Left ventricle myocardium inferior (tissue), 1 donor: ENCODE measurements around the gene TMEM182. TPM values are rescaled to one million over a fixed set of nuclear protein-coding genes. Genes with fewer than 3 reads are reported as not detected.
A peak's percentile ranks its signal among the peaks of the same experiment; 100 is the strongest.

Experiments used
- DNase-seq: peaks from one replicate; pipeline ENCODE4 v3.0.0-alpha.2; 2020
- H3K27ac ChIP-seq: fragments of 200-600 bp; replicated peaks from 2 replicates; pipeline ENCODE4 v1.8.0; 2021
- H3K27me3 ChIP-seq: fragments of 200-600 bp; 2 replicates; pipeline ENCODE4 v1.8.0; 2021; ENCODE audit warnings: low read depth
- H3K36me3 ChIP-seq: fragments of 200-600 bp; 2 replicates; pipeline ENCODE4 v1.8.0; 2021
- H3K4me1 ChIP-seq: fragments of 200-600 bp; 2 replicates; pipeline ENCODE4 v1.8.0; 2021
- H3K4me3 ChIP-seq: fragments of 200-600 bp; 2 replicates; pipeline ENCODE4 v1.8.0; 2021; ENCODE audit warnings: mild to moderate bottlenecking, moderate library complexity
- H3K9me3 ChIP-seq: fragments of 200-600 bp; replicated peaks from 2 replicates; pipeline ENCODE4 v1.8.0; 2021
- CTCF ChIP-seq: fragments of 200-600 bp; IDR thresholded peaks from 2 replicates; pipeline ENCODE4 v1.8.0; 2021; ENCODE audit warnings: antibody characterized with exemption, mild to moderate bottlenecking, borderline replicate concordance
- intact Hi-C: fragments of 100-400 bp; cut with micrococcal nuclease; formaldehyde crosslinking; loops from one replicate; pipeline ENCODE4 v1.11.0; 2022
- long read RNA-seq: library from polyadenylated mRNA; unstranded; transcript quantifications from one replicate; pipeline ENCODE4 v2.0.0, GENCODE V29; 2021
- total RNA-seq: library from RNA; stranded (reverse); fragmentation: NEBNext Ultra II Directional; extraction: Animal tissue kit (Norgen Biotek cat#: 25700); gene quantifications from one replicate; pipeline ENCODE4 v1.2.1, GENCODE V29; 2021
- donor health status: DM: no; HTN: yes; CAD: no; lungs with severe emphysema.

Gene TMEM182
- 174 TPM for total RNA-seq
- long read RNA-seq, transcript TMEM182-203 (5 exons, 3,593 nt), result major isoform, 238 of 278 reads
- long read RNA-seq, partial matches to known transcripts, result 7 of 278 reads
- long read RNA-seq, other reads (novel, unspliced or antisense), result 28 of 278 reads

DNA sequence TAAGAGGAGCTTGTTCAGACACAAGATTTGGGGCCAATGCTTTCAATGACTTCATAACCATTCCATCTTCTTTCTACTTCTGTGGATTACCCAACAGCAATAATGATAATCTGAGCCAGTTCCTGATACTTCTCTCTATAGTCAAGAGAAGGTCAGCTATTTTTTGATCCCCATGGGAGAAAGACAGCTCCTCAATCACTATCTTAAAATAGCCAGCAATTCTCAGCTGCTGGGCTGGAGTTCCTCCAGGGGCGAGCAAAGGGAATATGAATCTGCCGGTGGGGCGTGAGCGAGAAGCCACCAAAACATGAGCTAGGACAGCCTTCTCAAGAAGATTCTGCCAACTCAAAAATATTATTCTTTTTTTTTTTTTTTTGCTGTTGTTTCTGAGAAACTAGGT is at the start of gene TMEM182:
TMEM182 (plus strand) TSS at position 269 of the 400 bp plus-strand sequence. CDS start 187 bp downstream, outside the sequence.
- no peaks in the 10 kb centered on the region for H3K27me3 ChIP-seq
- no peak for TF ChIP-seq CTCF
- H3K36me3 ChIP-seq, result no peaks in the 10 kb centered on the region
- H3K9me3 ChIP-seq, result no peaks in the 10 kb centered on the region
- peak within 1 kb of the TSS; percentile 84 for H3K27ac ChIP-seq
- intact Hi-C loops, result no loop called here
- H3K4me3 ChIP-seq, result peak within 1 kb of the TSS; percentile 63
- DNase-seq, result peak; percentile 70
- H3K4me1 ChIP-seq, result peaks cover 53% of the 10 kb centered on the region

- Histone ChIP-seq H3K36me3 (peaks cover 47% of the 10 kb centered on the region), H3K9me3 (no peaks in the 10 kb centered on the region), H3K27me3 (no peaks in the 10 kb centered on the region), H3K4me3 (no peak overlapping the region), H3K4me1 (no peaks in the 10 kb centered on the region), H3K27ac (no peak overlapping the region)
- TF ChIP-seq CTCF, result no peak
- DNase-seq, result no peak
- intact Hi-C loops, result no loop called here
Measured at GRCh38 chr2:102717308-102718018, 44.4 kb upstream of the TMEM182 start.

GRCh38 chr2:102718387-102719316 is 43.2 kb upstream of the TMEM182 start:
- DNase-seq, result no peak
- no peak for TF ChIP-seq CTCF
- H3K4me3 ChIP-seq, result no peak overlapping the region
- intact Hi-C loops, result no loop called here
- H3K36me3 ChIP-seq, result peaks cover 58% of the 10 kb centered on the region
- no peaks in the 10 kb centered on the region for H3K27me3 ChIP-seq
- no peak overlapping the region for H3K27ac ChIP-seq
- H3K4me1 ChIP-seq, result no peaks in the 10 kb centered on the region
- no peaks in the 10 kb centered on the region for H3K9me3 ChIP-seq

- intact Hi-C loops, result no loop called here
- DNase-seq, result no peak
- no peaks in the 10 kb centered on the region for H3K4me1 ChIP-seq
- no peaks in the 10 kb centered on the region for H3K27me3 ChIP-seq
- no peaks in the 10 kb centered on the region for H3K9me3 ChIP-seq
- no peak overlapping the region for H3K4me3 ChIP-seq
- no peak for TF ChIP-seq CTCF
- peaks cover 62% of the 10 kb centered on the region for H3K36me3 ChIP-seq
- H3K27ac ChIP-seq, result no peak overlapping the region
Measured at GRCh38 chr2:102724016-102724490, 37.8 kb upstream of the TMEM182 start.

DNA sequence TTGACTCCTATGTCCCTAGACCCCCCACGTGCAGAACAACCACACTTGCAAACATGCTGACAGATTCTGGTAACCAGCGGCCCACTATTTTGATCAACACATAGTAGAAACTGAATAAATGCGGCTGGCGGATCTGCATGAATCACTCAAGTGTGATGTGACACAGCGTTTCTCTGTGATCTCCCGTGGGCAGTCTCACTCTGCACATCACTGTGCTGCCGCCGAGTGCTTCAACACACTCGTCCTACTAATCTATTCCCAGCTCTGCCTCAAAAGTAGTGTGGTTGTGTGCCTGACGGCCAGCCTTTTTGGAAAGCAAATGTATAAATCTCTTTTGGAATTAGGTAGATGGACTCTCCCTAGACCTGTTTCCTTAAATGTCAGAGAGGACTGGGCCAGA is 37.3 kb upstream of the TMEM182 start:
- Histone ChIP-seq H3K27ac (no peak overlapping the region), H3K4me3 (no peak overlapping the region), H3K9me3 (no peaks in the 10 kb centered on the region), H3K27me3 (no peaks in the 10 kb centered on the region), H3K36me3 (peaks cover 61% of the 10 kb centered on the region), H3K4me1 (no peaks in the 10 kb centered on the region)
- intact Hi-C loops, result no loop called here
- no peak for DNase-seq
- no peak for TF ChIP-seq CTCF
